A673 (cell line): ENCODE results near the gene FABP3.

Experiments used
- EZH2 ChIP-seq: fragments of 200-600 bp; sonication (generic); IDR thresholded peaks from 2 replicates; pipeline ENCODE4 v1.6.1; 2017; ENCODE audit warnings: borderline replicate concordance, low read depth, mild to moderate bottlenecking, mixed read lengths, antibody characterized with exemption, low read length; ENCODE audit not compliant: poor library complexity, severe bottlenecking
- TF ChIP-seq, protein P1 (sequence below): fragments of 300-800, 200-600 bp; sonication (generic); conservative IDR thresholded peaks from 2 replicates; pipeline ENCODE4 v1.5.1; 2017; ENCODE audit warnings: low read depth, mild to moderate bottlenecking, antibody characterized with exemption, low read length, moderate library complexity, mixed read lengths

DNA sequence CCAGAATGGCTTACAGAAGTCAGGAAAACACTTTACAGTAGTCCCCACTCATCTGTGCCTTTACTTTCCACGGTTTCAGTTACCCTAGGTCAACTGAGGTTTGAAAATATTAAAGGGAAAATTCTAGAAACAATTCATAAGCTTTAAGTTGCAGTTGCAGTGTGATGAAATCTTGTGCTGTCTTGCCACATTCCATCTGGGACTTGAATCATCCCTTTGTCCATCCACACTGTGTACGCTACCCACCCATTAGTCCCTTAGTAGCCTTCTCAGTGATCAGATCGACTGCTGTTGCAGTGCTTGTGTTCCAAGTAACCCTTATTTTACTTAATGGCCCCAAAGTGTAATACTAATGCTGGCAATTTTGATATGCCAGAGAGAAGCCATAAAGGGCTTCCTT lies 45.5 kb downstream of the FABP3 start:
- no peak for TF ChIP-seq EZH2
- TF ChIP-seq, protein P1, sequence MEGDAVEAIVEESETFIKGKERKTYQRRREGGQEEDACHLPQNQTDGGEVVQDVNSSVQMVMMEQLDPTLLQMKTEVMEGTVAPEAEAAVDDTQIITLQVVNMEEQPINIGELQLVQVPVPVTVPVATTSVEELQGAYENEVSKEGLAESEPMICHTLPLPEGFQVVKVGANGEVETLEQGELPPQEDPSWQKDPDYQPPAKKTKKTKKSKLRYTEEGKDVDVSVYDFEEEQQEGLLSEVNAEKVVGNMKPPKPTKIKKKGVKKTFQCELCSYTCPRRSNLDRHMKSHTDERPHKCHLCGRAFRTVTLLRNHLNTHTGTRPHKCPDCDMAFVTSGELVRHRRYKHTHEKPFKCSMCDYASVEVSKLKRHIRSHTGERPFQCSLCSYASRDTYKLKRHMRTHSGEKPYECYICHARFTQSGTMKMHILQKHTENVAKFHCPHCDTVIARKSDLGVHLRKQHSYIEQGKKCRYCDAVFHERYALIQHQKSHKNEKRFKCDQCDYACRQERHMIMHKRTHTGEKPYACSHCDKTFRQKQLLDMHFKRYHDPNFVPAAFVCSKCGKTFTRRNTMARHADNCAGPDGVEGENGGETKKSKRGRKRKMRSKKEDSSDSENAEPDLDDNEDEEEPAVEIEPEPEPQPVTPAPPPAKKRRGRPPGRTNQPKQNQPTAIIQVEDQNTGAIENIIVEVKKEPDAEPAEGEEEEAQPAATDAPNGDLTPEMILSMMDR = no peak
